ENCODE data around the gene MGLL.
"Not testable (repeated sequence)": the region's sequence is repeated elsewhere in the genome, so short reads cannot be mapped to it uniquely, and the experiment has no call there.

Gene MGLL

GRCh38 chr3:127682561-127682960 lies 139.8 kb downstream of the MGLL start:
- no peak for DNase-seq

DNA sequence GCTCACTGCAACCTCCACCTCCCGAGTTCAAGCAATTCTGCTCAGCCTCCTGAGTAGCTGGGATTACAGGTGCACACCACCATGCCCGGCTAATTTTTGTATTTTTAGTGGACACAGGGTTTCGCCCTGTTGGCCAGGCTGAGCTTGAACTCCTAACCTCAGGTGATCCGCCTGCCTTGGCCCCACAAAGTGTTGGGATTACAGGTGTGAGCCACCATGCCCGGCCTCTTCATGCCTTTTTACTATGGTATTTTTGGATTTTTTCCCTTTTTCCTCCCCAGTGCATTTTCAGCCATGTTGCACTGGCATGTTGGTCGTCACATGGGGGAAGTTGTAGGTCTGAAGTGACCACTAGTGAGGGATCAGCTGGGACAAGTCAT lies 140.2 kb downstream of the MGLL start:
- DNase-seq = not testable (repeated sequence)

DNA sequence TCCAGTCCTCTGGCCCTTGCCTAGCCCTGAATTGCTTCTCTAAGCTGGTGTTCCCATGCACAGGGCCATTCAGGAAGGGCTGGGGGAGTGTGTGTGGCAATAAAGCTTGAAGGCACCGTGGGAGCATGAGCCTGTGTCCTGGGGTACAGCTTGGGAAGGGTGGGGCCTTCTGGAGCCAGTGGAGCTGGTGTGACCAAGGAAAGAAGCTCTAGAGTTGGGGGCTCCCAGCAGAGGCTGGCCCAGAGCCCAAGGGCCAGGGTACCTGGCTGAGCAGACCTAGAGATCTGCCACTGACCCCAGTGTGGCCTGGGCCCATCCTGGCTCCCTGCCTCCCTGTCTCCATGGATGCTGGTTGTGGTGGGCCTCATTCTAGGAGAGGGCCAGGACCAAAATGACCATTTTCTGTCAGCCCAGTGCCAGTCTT lies 141.5 kb downstream of the MGLL start:
- no peak for DNase-seq

DNA sequence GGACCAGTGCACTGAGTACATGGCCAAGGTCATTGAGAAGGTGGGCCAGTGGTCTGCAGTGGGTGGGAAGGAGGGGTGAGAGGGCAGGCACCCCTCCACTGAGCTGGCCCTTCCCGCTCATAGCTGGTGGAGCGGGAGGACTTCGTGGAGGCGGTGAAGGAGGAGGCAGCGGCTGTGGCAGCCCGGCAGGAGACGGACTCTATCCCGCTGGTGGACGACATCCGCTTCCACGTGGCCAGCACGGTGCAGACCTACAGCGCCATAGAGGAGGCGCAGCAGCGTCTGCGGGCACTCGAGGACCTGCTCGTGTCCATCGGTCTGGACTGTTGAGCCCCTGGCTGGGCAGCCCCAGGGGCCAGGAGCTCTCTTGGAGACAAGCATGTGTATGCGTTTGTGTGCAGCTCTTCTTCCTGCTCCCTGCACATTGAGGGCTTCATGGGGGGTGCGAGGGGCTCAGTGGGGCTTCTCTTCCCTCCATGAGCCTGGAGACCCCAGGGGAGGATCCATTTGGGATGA lies 142.1 kb downstream of the MGLL start:
- DNase-seq = no peak

- no peak for DNase-seq
These were observed 142.7 kb downstream of the MGLL start for GRCh38 chr3:127679534-127680145.

- no peak for DNase-seq
These were observed 143.4 kb downstream of the MGLL start for GRCh38 chr3:127678611-127679533.

GRCh38 chr3:127678315-127678599 lies 144.1 kb downstream of the MGLL start:
- no peak for DNase-seq

- DNase-seq = no peak
These were observed 144.6 kb downstream of the MGLL start for GRCh38 chr3:127677541-127678314.

DNA sequence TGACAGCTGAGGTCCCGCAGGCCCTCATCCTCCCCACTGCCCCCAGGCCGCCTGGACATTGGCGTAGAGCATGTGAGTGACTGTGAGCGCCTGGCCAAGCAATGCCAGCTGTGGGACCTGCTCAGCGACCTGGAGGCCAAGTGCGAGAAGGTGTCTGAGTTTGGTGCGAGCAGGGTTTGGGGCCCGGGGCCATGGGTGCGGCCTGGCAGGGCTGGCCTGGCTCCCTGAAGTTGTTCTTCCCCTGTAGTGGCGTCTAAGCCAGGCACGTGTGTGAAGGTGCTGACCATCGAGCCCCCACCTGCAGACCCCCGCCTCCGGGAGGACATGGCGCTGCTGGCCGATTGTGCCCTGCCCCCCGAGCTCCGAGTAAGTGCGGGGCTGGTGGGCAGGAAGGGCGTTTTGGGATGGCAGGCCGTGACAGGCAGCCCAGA lies 145.4 kb downstream of the MGLL start:
- no peak for DNase-seq

- no peak for DNase-seq
These were observed 145.9 kb downstream of the MGLL start for GRCh38 chr3:127676456-127676855.

DNA sequence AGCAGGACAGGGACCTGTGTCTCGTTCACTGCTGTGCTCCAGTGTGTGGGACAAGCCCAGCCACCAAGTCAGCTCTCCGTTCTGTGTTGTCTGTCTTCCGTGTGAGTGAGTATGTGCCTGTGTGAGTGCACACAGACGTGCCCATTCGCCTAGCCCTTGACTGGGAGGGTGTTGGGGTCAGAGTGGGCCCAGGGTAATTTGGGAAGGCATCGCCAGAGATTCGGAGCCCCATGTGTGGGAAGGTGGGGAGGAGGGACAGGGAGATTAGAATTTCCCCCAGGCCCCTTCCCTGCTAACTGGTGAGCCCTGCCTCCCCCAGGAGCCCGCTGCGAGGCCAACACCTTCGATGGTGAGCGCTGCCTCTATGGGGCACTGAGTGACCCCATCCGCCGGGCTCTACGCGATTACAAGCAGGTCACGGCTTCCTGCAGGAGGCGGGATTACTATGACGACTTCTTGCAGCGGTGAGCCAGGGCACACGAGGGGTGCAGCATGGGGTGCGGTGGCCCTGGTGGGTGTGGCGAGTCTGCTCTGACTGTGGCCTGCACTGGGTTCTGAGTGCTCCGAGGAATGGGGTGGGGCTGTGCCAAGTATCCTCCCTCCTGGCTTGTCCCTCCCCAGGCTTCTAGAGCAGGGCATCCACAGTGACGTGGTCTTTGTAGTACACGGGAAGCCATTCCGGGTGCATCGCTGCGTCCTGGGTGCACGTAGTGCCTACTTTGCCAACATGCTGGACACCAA lies 146.5 kb downstream of the MGLL start:
- DNase-seq = no peak

DNA sequence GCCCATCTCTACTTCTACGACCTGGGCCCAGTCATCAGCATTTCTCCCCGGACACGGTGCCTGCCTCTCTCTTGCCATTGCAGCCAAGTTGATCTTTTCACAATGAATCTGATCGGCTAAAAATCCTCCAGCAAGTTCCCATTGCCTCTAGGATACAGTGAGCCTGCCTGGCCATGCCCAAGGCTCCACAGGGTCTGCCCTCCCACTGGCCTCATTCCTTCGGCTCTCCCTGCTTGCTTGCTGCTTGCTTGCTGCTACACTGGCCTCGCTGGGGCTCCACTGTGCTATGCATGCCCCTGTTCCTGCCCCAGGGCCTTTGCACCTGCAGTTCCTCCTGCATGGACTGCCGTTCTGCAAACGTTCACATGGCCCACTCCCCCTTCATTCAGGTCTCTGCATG lies 147.5 kb downstream of the MGLL start:
- DNase-seq = no peak

DNA sequence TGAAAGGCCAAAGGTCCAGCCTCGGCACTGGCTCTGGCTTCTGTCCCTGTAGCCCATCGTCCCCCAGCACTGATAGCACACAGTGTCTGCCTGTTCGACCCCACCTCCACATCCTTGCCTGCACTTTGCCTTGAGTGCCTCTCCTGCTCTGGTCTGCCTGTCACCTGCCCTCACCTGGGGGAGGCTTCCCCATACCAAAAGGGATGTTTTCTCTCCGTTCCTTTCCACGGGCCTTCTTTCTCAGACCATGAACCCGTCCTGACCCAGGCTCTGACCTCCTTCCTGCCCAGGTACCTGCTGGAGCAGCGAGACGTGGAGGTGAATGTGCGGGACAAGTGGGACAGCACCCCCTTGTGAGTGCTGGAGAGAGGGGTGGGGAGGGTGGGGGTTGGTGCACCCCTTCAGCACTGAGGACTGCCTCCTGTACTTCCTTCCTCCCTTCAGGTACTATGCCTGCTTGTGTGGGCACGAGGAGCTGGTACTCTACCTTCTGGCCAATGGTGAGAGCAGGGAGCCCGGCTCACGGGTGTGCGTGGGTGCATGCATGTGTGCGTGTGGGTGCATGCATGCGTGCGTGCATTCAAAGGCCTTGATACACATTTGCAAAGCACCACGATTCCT lies 148.1 kb downstream of the MGLL start:
- DNase-seq = no peak

GRCh38 chr3:127673191-127674100 lies 148.9 kb downstream of the MGLL start:
- peak; percentile 50 for DNase-seq

GRCh38 chr3:127672429-127673190 lies 149.7 kb downstream of the MGLL start, which contains the start of gene ABTB1:
Gene ABTB1, plus strand, starts transcription at chr3:127672952. Its CDS starts 74 bp downstream, at chr3:127673026.
- peak; percentile 89 for DNase-seq

DNA sequence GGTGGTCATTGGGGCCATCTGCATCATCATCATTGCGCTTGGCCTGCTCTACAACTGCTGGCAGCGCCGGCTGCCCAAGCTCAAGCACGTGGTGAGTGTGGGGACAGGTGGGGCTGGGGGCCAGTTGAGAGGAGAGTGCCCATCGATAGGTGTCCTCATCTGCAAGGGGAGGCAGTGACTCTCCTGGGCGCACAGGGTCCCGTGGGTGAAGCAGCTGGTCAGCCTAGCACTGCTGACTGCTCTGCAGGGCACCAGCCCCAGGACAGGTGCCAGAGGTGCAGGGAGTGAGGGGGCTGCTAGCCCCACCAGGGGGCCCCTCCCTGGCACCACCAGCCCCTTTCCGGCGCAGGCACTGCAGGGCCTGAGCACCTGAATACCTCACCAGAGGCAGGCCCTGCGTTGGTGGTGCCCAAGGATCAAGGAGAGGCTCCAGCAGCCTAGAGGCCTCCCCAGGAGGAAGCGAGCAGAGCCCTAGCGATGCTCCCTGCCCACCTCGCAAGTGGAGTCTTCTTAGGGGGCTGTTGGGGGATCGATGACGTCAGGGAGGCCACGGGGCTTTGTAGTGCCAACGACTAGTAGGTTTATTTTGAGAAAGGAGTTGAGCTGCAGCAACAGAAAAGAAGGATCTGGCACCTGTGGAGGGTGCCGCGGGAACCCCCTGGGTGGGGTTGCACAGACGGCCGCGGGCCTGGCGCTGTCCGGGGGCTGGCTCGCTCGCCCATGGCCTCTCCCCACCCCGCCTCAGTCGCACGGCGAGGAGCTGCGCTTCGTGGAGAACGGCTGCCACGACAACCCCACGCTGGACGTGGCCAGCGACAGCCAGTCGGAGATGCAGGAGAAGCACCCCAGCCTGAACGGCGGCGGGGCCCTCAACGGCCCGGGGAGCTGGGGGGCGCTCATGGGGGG lies 150.5 kb downstream of the MGLL start:
- no peak for DNase-seq

GRCh38 chr3:127670761-127671522 lies 151.4 kb downstream of the MGLL start:
- no peak for DNase-seq

DNA sequence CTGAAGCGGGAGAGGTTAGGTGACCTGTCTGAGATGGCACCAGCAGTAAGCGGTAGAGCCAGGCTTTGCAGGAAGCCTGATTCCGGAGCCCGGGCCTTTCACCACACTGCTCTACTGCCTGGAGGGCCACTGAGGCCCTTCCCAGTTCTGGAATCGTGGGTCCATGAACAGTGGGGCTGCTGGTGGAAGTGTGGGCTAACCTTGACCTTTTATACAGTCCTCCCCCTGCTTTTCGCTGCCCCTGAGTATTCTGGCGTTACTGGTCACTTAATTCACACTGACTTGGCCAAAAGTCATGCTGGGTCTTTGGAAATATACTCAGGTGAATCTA lies 152.1 kb downstream of the MGLL start:
- DNase-seq = no peak
